Panc1 (cell line): ENCODE measurements around the gene HHAT.

Experiments
- CTCF ChIP-seq: fragments of 450-650 bp; IDR thresholded peaks from 2 replicates; pipeline ENCODE4 v1.5.1; 2017; ENCODE audit warnings: mild to moderate bottlenecking
- POLR2AphosphoS5 ChIP-seq: IDR thresholded peaks from 2 replicates; pipeline ENCODE4 v1.6.1; 2012; ENCODE audit warnings: mild to moderate bottlenecking, low read depth, low read length, moderate library complexity

- TF ChIP-seq CTCF, result no peak; the same call in 1 of the 2 replicates
- no peak for TF ChIP-seq POLR2AphosphoS5
These were observed 383.3 kb downstream of the HHAT start for GRCh38 chr1:210711825-210712612.
